Measurements from ENCODE around the gene MYO18A.

- TF ChIP-seq CTCF (IDR thresholded peaks at IDR 0.05) (no peak), POLR2AphosphoS5 (IDR thresholded peaks at IDR 0.05) (no peak), POLR2A (IDR thresholded peaks at IDR 0.05; ENCODE audit: low read depth) (no peak), EP300 (IDR thresholded peaks at IDR 0.05) (no peak)
Observed at GRCh38 chr17:29103341-29103740, 76.9 kb downstream of the MYO18A start.

All from esophagus muscularis mucosa (tissue), 4 donors.